Stomach (tissue), 4 donors: ENCODE results near the gene NREP.

Experiments
- CTCF ChIP-seq, 7 experiments: fragments of 450-650 bp in 4 of 7; fragments of 200-600 bp in 3 of 7; sonication (generic) in 3 of 7; IDR thresholded peaks; one replicate each; pipeline ENCODE4 v1.5.1; 2016 to 2019; ENCODE audit warnings: antibody characterized with exemption in 7 of 7, control low read depth in 2 of 7, mild to moderate bottlenecking in 1 of 7
- POLR2A ChIP-seq, 4 donors: fragments of 450-650 bp; IDR thresholded peaks; one replicate each; pipeline ENCODE4 v1.6.1; 2016; ENCODE audit warnings: antibody characterized with exemption in 4 of 4, control low read depth in 2 of 4, mild to moderate bottlenecking in 1 of 4, moderate library complexity in 1 of 4

- TF ChIP-seq POLR2A (IDR thresholded peaks at IDR 0.05) (no peak), CTCF (IDR thresholded peaks at IDR 0.05) (no peak)
Measured at GRCh38 chr5:111787006-111787405, 30.0 kb upstream of the NREP start.
